ENCODE data around the gene ZNF205. TPM values are rescaled to one million over a fixed set of nuclear protein-coding genes. Genes with fewer than 3 reads are reported as not detected.

ZNF205 gene
- total RNA-seq, 1 donor from 2014 or later: 15.4 TPM

GRCh38 chr16:3122926-3123570, 10.7 kb downstream of the ZNF205 start:
- Mint-ChIP-seq H3K9me3 (ENCODE audit: unreplicated experiment) (no peaks in the 10 kb centered on the region), H3K4me1 (ENCODE audit: low read depth, unreplicated experiment) (peaks cover 8% of the 10 kb centered on the region), H3K27me3 (ENCODE audit: low read depth, unreplicated experiment) (no peaks in the 10 kb centered on the region), H3K4me3 (ENCODE audit: unreplicated experiment) (peak overlapping the region; percentile 88), H3K36me3 (ENCODE audit: low read depth, unreplicated experiment) (peaks cover 3% of the 10 kb centered on the region), H3K27ac (ENCODE audit: unreplicated experiment) (no peak overlapping the region)
- Histone ChIP-seq H4K20me1 (ENCODE audit: insufficient read depth, low read length) (no peaks in the 10 kb centered on the region), H2AFZ (ENCODE audit: low read depth, low read length) (no peak overlapping the region), H3K27ac (ENCODE audit: low read depth, low read length) (no peak overlapping the region), H3K36me3 (ENCODE audit: insufficient read depth, low read length) (peaks cover 5% of the 10 kb centered on the region), H3K4me1 (ENCODE audit: insufficient read depth, low read length) (peaks cover 5% of the 10 kb centered on the region), H3K4me3 (ENCODE audit: insufficient read depth, low read depth, low read length) (no peak overlapping the region), H3K79me2 (ENCODE audit: insufficient read depth, low read length) (no peaks in the 10 kb centered on the region), H3K4me2 (ENCODE audit: low read length) (peak overlapping the region; percentile 99), H3K9me3 (ENCODE audit: insufficient read depth, low read depth, low read length) (no peaks in the 10 kb centered on the region), H3K9ac (ENCODE audit: low read length) (no peak overlapping the region), H3K27me3 (ENCODE audit: insufficient read depth, low read length) (no peaks in the 10 kb centered on the region)
- FAIRE-seq (no peak), DNase-seq (ENCODE audit: low read depth) (no peak)
- TF ChIP-seq CTCF (IDR thresholded peaks at IDR 0.05; ENCODE audit: insufficient read depth, low read depth, low read length) (no peak), EZH2 (IDR thresholded peaks at IDR 0.05; ENCODE audit: insufficient read depth, low read length) (no peak)

- H3K4me2 ChIP-seq (ENCODE audit: low read length): peak overlapping the region; percentile 99
- H2AFZ ChIP-seq (ENCODE audit: low read depth, low read length): peak overlapping the region; percentile 93
- H3K9ac ChIP-seq (ENCODE audit: low read length): peak overlapping the region; percentile 82
- peaks cover 3% of the 10 kb centered on the region for H3K36me3 Mint-ChIP-seq (ENCODE audit: low read depth, unreplicated experiment)
- H3K27ac Mint-ChIP-seq (ENCODE audit: unreplicated experiment): peak overlapping the region; percentile 72
- no peaks in the 10 kb centered on the region for H3K27me3 Mint-ChIP-seq (ENCODE audit: low read depth, unreplicated experiment)
- H3K9me3 Mint-ChIP-seq (ENCODE audit: unreplicated experiment): no peaks in the 10 kb centered on the region
- no peaks in the 10 kb centered on the region for H4K20me1 ChIP-seq (ENCODE audit: insufficient read depth, low read length)
- TF ChIP-seq CTCF (IDR thresholded peaks at IDR 0.05; ENCODE audit: insufficient read depth, low read depth, low read length) (no peak), EZH2 (IDR thresholded peaks at IDR 0.05; ENCODE audit: insufficient read depth, low read length) (no peak)
- FAIRE-seq: no peak
- peak; percentile 83 for DNase-seq (ENCODE audit: low read depth)
- no peaks in the 10 kb centered on the region for H3K79me2 ChIP-seq (ENCODE audit: insufficient read depth, low read length)
- H3K27ac ChIP-seq (ENCODE audit: low read depth, low read length): peak overlapping the region; percentile 31
- peak overlapping the region; percentile 89 for H3K4me3 ChIP-seq (ENCODE audit: insufficient read depth, low read depth, low read length)
- no peaks in the 10 kb centered on the region for H3K27me3 ChIP-seq (ENCODE audit: insufficient read depth, low read length)
- peak overlapping the region; percentile 88 for H3K4me3 Mint-ChIP-seq (ENCODE audit: unreplicated experiment)
- H3K4me1 Mint-ChIP-seq (ENCODE audit: low read depth, unreplicated experiment): peaks cover 7% of the 10 kb centered on the region
- H3K4me1 ChIP-seq (ENCODE audit: insufficient read depth, low read length): peaks cover 7% of the 10 kb centered on the region
- peaks cover 8% of the 10 kb centered on the region for H3K36me3 ChIP-seq (ENCODE audit: insufficient read depth, low read length)
- H3K9me3 ChIP-seq (ENCODE audit: insufficient read depth, low read depth, low read length): no peaks in the 10 kb centered on the region
These were observed 11.8 kb downstream of the ZNF205 start for GRCh38 chr16:3123986-3124886.
